ENCODE data around the gene LTA4H.

- TF ChIP-seq CTCF (IDR thresholded peaks at IDR 0.05) (no peak), POLR2AphosphoS5 (IDR thresholded peaks at IDR 0.05) (no peak)
Measured at GRCh38 chr12:95984682-95985081, 50.7 kb downstream of the LTA4H start.
